ENCODE data around the gene TMEM120A.

Gene TMEM120A

DNA sequence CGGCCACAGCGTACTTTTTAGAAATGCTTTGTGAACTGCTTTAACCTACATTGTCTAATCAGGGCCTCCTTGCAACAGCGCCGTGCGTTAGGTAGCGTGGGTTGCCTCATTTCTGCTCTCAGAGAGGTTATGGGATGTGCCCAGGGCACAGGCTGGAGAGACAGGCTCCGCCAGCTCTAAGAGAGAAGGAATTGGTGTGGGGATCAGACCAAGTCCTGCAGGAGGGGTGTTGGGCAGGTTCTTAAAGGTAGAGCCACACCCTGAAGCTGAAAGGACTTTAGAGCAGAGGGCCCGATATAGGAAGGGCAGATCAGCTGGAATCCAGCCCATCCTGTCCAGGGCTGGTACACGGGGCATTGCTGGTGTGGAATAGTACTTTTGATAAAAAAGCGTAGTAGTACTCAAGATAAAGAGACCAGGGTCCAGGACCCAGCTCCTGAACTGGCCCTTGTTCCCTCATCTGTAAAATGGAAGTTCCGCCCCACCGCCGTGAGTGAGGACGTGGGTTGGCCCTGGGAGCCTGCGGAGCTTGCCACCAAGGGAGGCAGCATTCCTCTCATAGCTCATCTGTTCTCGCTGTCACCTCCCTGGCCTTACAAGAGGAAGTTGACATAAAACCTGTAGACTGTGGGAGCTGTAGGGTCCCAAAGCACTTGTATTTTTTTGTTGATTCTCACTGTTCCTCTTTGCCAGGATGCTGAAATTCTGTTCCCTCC is 37.2 kb downstream of the TMEM120A start:
- DNase-seq (ENCODE audit: low spot score), result no peak

DNA sequence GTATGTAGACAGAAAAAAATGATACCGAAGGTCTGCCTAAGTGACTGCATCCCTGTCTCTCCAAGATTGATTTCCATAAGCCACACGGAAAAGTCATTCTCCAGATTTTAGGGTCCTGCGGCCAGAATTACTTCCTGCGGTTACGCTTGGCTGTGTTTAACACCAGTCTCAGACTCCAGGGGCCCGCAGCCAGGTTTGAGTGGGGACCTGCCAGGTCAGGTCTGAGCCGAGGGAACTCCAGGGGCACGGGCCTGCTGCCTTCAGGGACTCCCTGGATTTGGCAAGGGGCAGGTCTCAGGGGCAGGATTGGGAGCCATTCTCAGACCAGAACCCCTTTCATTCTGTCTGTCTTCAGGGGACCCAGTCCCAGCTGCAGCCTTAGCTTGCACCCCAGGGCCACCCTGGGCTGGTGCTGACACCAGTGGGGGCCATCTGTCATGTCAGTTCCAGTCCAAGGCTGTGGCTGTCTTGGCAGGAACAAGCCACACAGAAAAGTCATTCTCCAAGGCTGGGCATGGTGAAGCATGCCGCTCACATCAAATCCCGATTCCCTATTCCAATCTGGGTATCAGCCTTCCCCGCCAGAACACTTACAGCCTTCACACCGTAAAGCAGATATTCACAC is 39.0 kb downstream of the TMEM120A start:
- DNase-seq (ENCODE audit: low spot score), result no peak

DNA sequence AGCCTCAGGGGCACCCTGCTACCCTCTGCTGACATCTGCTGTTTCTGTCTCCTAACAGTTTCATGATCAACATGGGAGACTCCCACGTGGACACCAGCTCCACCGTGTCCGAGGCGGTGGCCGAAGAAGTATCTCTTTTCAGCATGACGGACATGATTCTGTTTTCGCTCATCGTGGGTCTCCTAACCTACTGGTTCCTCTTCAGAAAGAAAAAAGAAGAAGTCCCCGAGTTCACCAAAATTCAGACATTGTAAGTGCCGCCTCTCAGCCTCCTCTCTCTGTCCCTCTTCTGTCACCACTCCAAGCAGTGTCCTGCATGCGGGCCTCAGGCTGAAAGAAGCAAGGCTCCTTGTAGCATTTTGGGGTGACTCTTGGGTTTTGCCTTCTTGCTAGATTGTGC is 40.5 kb downstream of the TMEM120A start:
- DNase-seq (ENCODE audit: low spot score), result no peak

DNA sequence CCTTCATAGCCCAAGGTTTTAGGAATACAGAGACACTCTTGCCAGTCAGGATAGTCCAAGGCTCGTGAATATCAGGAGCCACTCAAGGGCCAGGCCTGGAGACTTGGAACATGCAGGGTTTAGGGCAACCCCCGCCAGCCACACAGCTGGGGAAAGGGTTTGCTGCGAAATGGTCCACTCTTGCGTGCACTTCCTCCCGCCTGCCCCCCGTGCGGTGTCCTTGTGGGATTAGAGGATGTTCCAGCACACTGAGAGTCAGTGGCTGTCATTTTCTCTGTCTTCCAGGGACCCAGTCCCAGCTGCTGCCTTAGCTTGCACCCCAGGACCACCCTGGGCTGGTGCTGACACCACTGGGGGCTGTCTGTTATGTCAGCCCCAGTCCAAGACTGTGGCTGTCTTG is 41.0 kb downstream of the TMEM120A start:
- DNase-seq (ENCODE audit: low spot score), result no peak

DNA sequence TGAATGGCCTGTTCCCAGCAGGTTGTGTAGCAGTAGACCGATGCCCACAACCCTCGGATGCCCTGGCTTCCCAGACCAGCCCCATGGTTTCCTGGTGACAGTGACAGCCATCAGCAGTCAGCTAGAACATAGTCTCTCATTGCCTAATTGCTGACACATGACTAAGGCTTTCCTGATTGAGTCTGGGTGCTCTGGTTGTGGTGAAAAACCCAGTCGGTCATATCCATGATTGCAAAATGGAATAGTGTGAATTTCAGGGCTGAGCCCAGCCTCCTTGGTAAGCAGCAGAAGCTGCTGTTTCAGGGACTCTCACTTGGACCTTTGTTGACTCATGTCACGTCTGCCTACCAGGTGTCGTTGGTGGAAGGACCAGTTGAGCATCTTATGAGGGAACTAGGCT is 42.9 kb downstream of the TMEM120A start:
- no peak for DNase-seq (ENCODE audit: low spot score)

DNA sequence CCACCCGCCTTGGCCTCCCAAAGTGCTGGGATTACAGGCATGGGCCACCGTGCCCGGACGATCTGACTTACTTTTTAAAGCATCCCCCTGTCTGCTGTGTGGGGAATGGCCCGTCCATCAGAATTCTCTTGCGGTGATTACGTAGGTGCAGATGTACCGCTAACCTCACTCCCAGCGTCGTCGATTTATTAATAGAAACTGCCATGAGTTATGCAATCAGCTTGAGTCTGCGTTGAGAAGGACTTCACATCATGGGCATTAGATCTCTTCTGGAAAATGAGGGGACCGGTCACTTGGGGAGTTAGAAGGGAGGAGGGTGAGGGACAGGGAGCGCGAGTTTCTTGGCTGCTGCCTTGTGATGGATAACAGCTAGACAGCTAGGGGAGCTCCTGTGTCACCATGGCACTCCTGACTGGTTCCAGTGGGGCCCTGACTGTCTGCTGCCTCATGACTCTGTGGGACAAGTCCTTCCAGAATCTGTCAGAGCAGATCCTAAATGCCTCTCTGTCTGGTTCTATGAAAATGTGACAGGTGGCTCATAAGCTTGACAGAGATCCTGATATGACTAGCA is 44.2 kb downstream of the TMEM120A start:
- DNase-seq (ENCODE audit: low spot score), result no peak

DNA sequence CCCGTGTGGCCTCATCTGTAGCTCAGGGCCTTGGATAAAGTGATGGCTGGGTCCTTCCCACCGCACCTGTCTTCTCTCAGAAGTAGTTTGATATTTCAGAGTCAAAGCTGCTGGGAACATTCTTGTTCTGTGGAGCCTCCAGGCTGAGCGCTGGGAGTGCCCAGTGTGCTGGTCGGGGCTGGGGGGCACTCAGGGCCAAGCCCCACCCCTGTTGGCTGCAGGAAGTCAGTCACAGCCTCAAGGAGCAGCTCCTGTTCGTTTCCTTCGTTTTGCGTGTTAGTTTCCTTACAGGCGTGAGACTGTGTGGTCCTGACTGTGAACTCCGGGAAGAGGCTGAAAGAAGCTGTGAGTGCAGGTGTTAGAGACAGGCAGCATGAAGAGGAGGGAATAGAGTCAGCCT is 46.2 kb downstream of the TMEM120A start:
- no peak for DNase-seq (ENCODE audit: low spot score)

DNA sequence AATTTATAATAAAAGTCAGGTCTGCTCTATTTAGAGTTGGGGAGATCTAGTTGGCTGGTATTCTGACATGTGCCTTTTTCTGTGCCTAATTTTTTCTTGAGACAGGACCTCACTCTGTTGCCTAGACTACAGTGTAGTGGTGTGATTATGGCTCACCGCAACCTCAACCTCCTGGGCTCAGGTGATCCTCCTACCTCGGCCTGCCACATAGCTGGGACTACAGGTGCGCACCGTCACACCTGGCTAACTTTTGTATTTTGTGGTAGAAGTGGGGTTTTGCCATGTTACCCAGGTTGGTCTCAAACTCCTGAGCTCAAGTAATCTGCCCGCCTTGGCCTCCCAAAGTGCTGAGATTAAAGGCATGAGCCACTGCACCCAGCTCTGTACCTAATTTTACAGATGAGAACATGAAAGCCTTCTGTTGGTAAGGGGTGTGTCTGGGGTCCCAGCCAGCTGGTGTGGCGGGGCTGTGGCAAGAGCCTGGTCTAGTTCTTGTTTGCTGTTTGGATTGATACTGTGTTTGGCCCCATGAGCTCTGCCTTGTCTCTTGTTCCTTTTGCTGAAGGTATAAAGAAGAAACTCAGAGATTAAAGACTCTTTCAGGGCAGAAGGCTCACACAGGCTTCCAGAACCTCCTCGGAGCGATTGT is 48.1 kb downstream of the TMEM120A start:
- DNase-seq (ENCODE audit: low spot score), result no peak

- no peak for DNase-seq (ENCODE audit: low spot score)
Observed at GRCh38 chr7:75945297-75946168, 48.9 kb downstream of the TMEM120A start.

DNA sequence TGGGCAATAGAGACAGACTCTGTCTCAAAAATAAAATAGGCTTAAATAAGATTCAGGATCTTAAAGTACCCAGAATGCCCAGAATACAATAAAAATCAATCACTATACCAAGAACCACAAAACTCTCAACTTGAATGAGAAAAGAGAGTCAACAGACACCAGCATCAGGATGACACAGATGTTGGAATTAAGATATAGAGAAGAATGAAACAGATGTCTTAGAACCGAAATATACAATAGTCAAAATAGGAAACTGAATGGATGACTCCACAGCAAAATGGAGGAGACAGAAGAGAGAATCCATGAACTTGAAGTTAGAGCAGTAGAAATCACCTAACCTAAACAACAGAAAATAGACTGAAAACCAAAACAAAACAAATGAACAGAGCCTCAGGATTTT is 49.9 kb downstream of the TMEM120A start:
- DNase-seq (ENCODE audit: low spot score), result no peak

DNA sequence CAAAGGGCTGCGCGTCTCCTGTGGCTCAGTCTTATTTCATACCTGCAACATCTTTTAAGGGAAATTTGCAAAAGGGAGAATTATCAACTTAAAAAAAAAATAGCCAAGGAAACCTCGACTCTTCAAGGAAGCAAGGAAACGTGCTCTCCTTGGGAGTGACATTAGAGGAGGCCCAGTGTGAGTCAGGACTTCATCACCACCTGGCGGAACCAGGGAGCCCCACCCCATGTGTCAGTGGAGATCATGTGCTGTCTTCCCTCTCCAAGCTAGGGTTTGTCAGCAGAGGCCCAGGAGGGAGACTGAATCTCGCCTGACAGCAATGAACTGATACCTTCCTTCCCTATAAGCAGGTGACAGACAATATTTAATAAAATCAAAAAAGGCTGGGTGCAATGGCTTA is 50.5 kb downstream of the TMEM120A start:
- no peak for DNase-seq (ENCODE audit: low spot score)

GRCh38 chr7:75938921-75939320 is 55.5 kb downstream of the TMEM120A start:
- DNase-seq (ENCODE audit: low spot score), result no peak

- no peak for DNase-seq (ENCODE audit: low spot score)
Observed at GRCh38 chr7:75937958-75938786, 56.2 kb downstream of the TMEM120A start.

All from CD4-positive, alpha-beta T cell treated with Interleukin-2 at 100 ng/mL for 4 hours (primary cell).